ENCODE data around the gene RHEBL1.

- TF ChIP-seq ZNF596 (tag by site-specific recombination; IDR thresholded peaks at IDR 0.05) = no peak
- TF ChIP-seq PRDM2 (tag by site-specific recombination; IDR thresholded peaks at IDR 0.05; ENCODE audit: borderline replicate concordance) = no peak
- no peak for TF ChIP-seq INSM2 (tag by site-specific recombination; IDR thresholded peaks at IDR 0.05)
- no peak for TF ChIP-seq ZFP41 (tag by site-specific recombination; IDR thresholded peaks at IDR 0.05; ENCODE audit: borderline replicate concordance)
- no peak for TF ChIP-seq CTCF (tag by site-specific recombination; IDR thresholded peaks at IDR 0.05)
- TF ChIP-seq GLIS1 (tag by site-specific recombination; IDR thresholded peaks at IDR 0.05) = no peak
- no peak for TF ChIP-seq PRDM1 (tag by site-specific recombination; IDR thresholded peaks at IDR 0.05)
- no peak for TF ChIP-seq ZBTB49 (tag by site-specific recombination; IDR thresholded peaks at IDR 0.05; ENCODE audit: low read depth)
- TF ChIP-seq ZSCAN18 (tag by site-specific recombination; IDR thresholded peaks at IDR 0.05) = no peak
- TF ChIP-seq ZNF670 (tag by site-specific recombination; IDR thresholded peaks at IDR 0.05; ENCODE audit: low read depth) = no peak
- TF ChIP-seq ZNF792 (tag by site-specific recombination; IDR thresholded peaks at IDR 0.05) = no peak
- no peak for TF ChIP-seq SETDB1 (IDR thresholded peaks at IDR 0.05; ENCODE audit: insufficient read length, low read length)
- TF ChIP-seq KLF16 (tag by site-specific recombination; IDR thresholded peaks at IDR 0.05) = no peak
These were observed 39.7 kb downstream of the RHEBL1 start for GRCh38 chr12:49030119-49030518.
